Transverse colon (tissue), 3 donors: ENCODE data around the gene MCCD1.

Experiments
- POLR2A ChIP-seq: fragments of 450-650 bp; IDR thresholded peaks from one replicate; pipeline ENCODE4 v1.6.1; 2016; ENCODE audit warnings: antibody characterized with exemption, mild to moderate bottlenecking, moderate library complexity
- TF ChIP-seq, protein P1 (sequence below), 5 experiments: fragments of 200-600 bp in 3 of 5; fragments of 450-650 bp in 2 of 5; sonication (generic) in 3 of 5; IDR thresholded peaks; 1 replicate in 2 of 5; 2 replicates in 3 of 5; pipeline ENCODE4 v1.5.1; 2016 to 2017; ENCODE audit warnings: antibody characterized with exemption in 5 of 5, inconsistent platforms in 3 of 5, mild to moderate bottlenecking in 2 of 5, moderate library complexity in 1 of 5

DNA sequence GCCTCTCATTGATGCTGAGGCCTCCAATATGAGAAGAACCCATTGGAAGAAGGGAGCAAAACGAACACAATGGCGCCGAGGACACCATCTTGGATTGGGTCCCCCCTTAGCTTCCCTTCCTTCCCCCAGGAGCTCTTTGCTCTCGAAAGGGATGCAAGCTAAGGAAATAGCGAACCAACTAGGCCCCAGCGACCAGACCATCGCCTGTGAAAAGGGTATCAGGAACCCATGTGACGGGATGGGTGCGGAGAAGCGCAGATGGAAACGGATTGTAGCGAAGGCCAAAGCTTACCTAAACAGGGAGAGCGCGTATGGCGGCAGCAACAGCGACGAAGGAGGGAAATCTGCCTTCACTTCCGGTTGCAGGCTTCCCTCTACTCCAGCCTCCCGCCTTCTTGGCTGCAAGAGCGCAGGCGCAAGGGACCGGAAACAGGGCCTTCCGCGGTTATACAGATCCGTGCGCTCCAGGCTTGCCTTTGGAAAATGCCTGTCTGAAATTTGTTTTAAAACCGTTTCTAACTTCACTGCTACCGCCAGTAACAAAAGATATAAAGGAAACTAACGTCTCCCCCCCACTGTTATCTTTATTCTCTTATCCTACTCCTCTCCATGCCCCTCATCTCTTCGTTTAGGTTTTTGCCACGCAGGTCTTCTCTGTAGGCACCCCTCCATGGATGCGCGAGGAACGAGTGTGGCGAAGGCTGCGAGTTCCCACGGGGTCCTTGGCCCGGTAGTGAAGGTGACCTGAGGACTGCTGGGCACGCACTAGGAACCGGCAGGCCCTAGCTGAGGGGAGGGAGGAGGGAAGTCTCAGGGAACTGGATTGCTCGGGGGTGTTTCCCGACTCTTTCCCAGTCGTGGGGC, 13.1 kb downstream of the MCCD1 start, which contains the start of gene DDX39B:
- TF ChIP-seq, protein P1, sequence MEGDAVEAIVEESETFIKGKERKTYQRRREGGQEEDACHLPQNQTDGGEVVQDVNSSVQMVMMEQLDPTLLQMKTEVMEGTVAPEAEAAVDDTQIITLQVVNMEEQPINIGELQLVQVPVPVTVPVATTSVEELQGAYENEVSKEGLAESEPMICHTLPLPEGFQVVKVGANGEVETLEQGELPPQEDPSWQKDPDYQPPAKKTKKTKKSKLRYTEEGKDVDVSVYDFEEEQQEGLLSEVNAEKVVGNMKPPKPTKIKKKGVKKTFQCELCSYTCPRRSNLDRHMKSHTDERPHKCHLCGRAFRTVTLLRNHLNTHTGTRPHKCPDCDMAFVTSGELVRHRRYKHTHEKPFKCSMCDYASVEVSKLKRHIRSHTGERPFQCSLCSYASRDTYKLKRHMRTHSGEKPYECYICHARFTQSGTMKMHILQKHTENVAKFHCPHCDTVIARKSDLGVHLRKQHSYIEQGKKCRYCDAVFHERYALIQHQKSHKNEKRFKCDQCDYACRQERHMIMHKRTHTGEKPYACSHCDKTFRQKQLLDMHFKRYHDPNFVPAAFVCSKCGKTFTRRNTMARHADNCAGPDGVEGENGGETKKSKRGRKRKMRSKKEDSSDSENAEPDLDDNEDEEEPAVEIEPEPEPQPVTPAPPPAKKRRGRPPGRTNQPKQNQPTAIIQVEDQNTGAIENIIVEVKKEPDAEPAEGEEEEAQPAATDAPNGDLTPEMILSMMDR (IDR thresholded peaks at IDR 0.05): no peak
- peak; percentile 85 for TF ChIP-seq POLR2A
